SK-N-SH (cell line): ENCODE measurements around the gene ABCC3. TPM values are rescaled to one million over a fixed set of nuclear protein-coding genes. Genes with fewer than 3 reads are reported as not detected.
A peak's percentile ranks its signal among the peaks of the same experiment; 100 is the strongest.
"Not testable (repeated sequence)": the region's sequence is repeated elsewhere in the genome, so short reads cannot be mapped to it uniquely, and the experiment has no call there.

Experiments used
- CTCF ChIA-PET: fragments of 300-600, 350-600 bp; formaldehyde crosslinking; extraction: SDS; loops from one replicate; lab custom pipeline; 2021; lab: Yijun Ruan, JAX
- POLR2A ChIA-PET: fragments of 350-600 bp; sonication (Branson Sonifier 250); formaldehyde crosslinking; extraction: SDS; loops from one replicate; lab custom pipeline; 2020; ENCODE audit warnings: antibody characterized with exemption, inconsistent platforms; lab: Yijun Ruan, JAX
- DNase-seq: peaks from one replicate; pipeline ENCODE4 v3.0.0; 2012
- H2AFZ ChIP-seq: fragments of 200-600 bp; sonication (generic); 2 replicates; pipeline ENCODE4 v1.8.1; 2016; ENCODE audit warnings: antibody characterized with exemption, mild to moderate bottlenecking, low read depth
- H3F3A ChIP-seq: fragments of 200-600 bp; sonication (generic); replicated peaks from 2 replicates; pipeline ENCODE3; 2016; ENCODE audit warnings: antibody characterized with exemption, mild to moderate bottlenecking; ENCODE audit not compliant: insufficient read depth
- H3K27ac ChIP-seq, 2 experiments: fragments of 200-500 bp in 1 of 2; fragments of 200-600 bp in 1 of 2; sonication (Bioruptor generic) in 1 of 2; sonication (generic), shearing (Covaris generic) in 1 of 2; 2 replicates each; pipeline versions ENCODE4 v1.5.1 to v1.6.1; 2014 to 2016; ENCODE audit warnings: low read depth in 2 of 2, inconsistent platforms in 1 of 2, low read length in 1 of 2, mild to moderate bottlenecking in 1 of 2, mixed read lengths in 1 of 2
- H3K27me3 ChIP-seq: fragments of 200-600 bp; sonication (generic), shearing (Covaris generic); 2 replicates; pipeline ENCODE4 v1.6.1; 2016; ENCODE audit warnings: mixed run types; ENCODE audit not compliant: insufficient read depth
- H3K36me3 ChIP-seq, 2 experiments: fragments of 200-500 bp in 1 of 2; fragments of 200-600 bp in 1 of 2; sonication (Bioruptor generic) in 1 of 2; sonication (generic) in 1 of 2; replicated peaks in 1 of 2; 2 replicates each; pipeline versions ENCODE3 to v1.5.1; 2014 to 2016; ENCODE audit warnings: low read length in 1 of 2, mild to moderate bottlenecking in 1 of 2; ENCODE audit not compliant: insufficient read depth in 2 of 2, control insufficient read depth in 1 of 2
- H3K4me1 ChIP-seq, 2 experiments: fragments of 200-500 bp in 1 of 2; fragments of 200-600 bp in 1 of 2; sonication (Bioruptor generic) in 1 of 2; sonication (generic), shearing (Covaris generic) in 1 of 2; 2 replicates each; pipeline versions ENCODE4 v1.5.1 to v1.6.1; 2014 to 2016; ENCODE audit warnings: low read depth in 1 of 2, low read length in 1 of 2, mixed run types in 1 of 2; ENCODE audit not compliant: insufficient read depth in 2 of 2, control insufficient read depth in 1 of 2
- H3K4me2 ChIP-seq: fragments of 200-600 bp; sonication (generic), shearing (Covaris generic); 2 replicates; pipeline ENCODE4 v1.6.1; 2017; ENCODE audit warnings: mixed run types
- H3K4me3 ChIP-seq, 2 experiments: fragments of 200-500 bp in 1 of 2; fragments of 200-600 bp in 1 of 2; sonication (Bioruptor generic) in 1 of 2; sonication (generic), shearing (Covaris generic) in 1 of 2; 2 replicates each; pipeline versions ENCODE4 v1.5.1 to v1.8.1; 2014 to 2016; ENCODE audit warnings: low read depth in 2 of 2, inconsistent platforms in 1 of 2, low read length in 1 of 2, mild to moderate bottlenecking in 1 of 2, mixed read lengths in 1 of 2, moderate library complexity in 1 of 2
- H3K79me2 ChIP-seq: fragments of 200-600 bp; sonication (generic); 2 replicates; pipeline ENCODE4 v1.8.1; 2017; ENCODE audit warnings: mild to moderate bottlenecking; ENCODE audit not compliant: insufficient read depth
- H3K9ac ChIP-seq: fragments of 200-600 bp; sonication (generic); 2 replicates; pipeline ENCODE4 v1.6.1; 2017; ENCODE audit warnings: mixed run types
- H3K9me2 ChIP-seq: fragments of 200-600 bp; sonication (generic); 2 replicates; pipeline ENCODE4 v1.6.1; 2017; ENCODE audit warnings: mixed run types
- H3K9me3 ChIP-seq: fragments of 200-600 bp; sonication (generic); 2 replicates; pipeline ENCODE4 v1.6.1; 2017; ENCODE audit warnings: mixed run types, mild to moderate bottlenecking, moderate library complexity
- H4K20me1 ChIP-seq: fragments of 200-600 bp; sonication (generic); 2 replicates; pipeline ENCODE4 v1.6.1; 2017; ENCODE audit warnings: mild to moderate bottlenecking, mixed run types; ENCODE audit not compliant: insufficient read depth
- FOSL2 ChIP-seq: IDR thresholded peaks from 2 replicates; pipeline ENCODE4 v1.4.0; 2012; ENCODE audit warnings: low read depth, mild to moderate bottlenecking, moderate library complexity, borderline replicate concordance
- FOXJ3 ChIP-seq: sonication (generic); formaldehyde crosslinking; IDR thresholded peaks from 2 replicates; pipeline ENCODE4 v1.5.1; 2020; ENCODE audit warnings: mild to moderate bottlenecking, missing genetic modification reagents
- FOXM1 ChIP-seq: IDR thresholded peaks from 2 replicates; pipeline ENCODE4 v1.4.0; 2012; ENCODE audit warnings: low read depth, mild to moderate bottlenecking
- GABPA ChIP-seq: IDR thresholded peaks from 2 replicates; pipeline ENCODE4 v1.4.0; 2012; ENCODE audit warnings: low read depth, mild to moderate bottlenecking
- JUND ChIP-seq: IDR thresholded peaks from 2 replicates; pipeline ENCODE4 v1.4.0; 2012
- MEF2A ChIP-seq: IDR thresholded peaks from 2 replicates; pipeline ENCODE4 v1.4.0; 2012; ENCODE audit warnings: low read depth, borderline replicate concordance
- MXI1 ChIP-seq: IDR thresholded peaks from 2 replicates; pipeline ENCODE4 v1.6.1; 2012; ENCODE audit warnings: mild to moderate bottlenecking, low read depth, low read length, improper control_type of control experiment
- PBX3 ChIP-seq: IDR thresholded peaks from 2 replicates; pipeline ENCODE4; 2012
- RAD21 ChIP-seq: IDR thresholded peaks from 2 replicates; pipeline ENCODE4 v1.6.1; 2012; ENCODE audit warnings: mild to moderate bottlenecking, low read length
- RXRA ChIP-seq: IDR thresholded peaks from 2 replicates; pipeline ENCODE4 v1.4.0; 2012; ENCODE audit warnings: low read depth, mild to moderate bottlenecking, borderline replicate concordance
- TCF12 ChIP-seq: IDR thresholded peaks from 2 replicates; pipeline ENCODE4 v1.4.0; 2012
- TEAD4 ChIP-seq: IDR thresholded peaks from 2 replicates; pipeline ENCODE4 v1.4.0; 2012; ENCODE audit warnings: mild to moderate bottlenecking, borderline replicate concordance; ENCODE audit not compliant: insufficient read depth
- USF2 ChIP-seq: fragments of 150-350 bp; IDR thresholded peaks from 2 replicates; pipeline ENCODE4 v1.6.1; 2017; ENCODE audit warnings: antibody characterized with exemption, low read length, low read depth, borderline replicate concordance
- WGBS: methylation state at CpG from one replicate; pipeline ENCODE4 v1.1.6; 2017; ENCODE audit warnings: low lambda C conversion rate; 5-methylcytosine and 5-hydroxymethylcytosine counted together
- polyA plus RNA-seq, 3 experiments: library from polyadenylated mRNA; depleted of rRNA; stranded (reverse); fragments of >200 nt; gene quantifications; 2 replicates each; pipeline ENCODE4 v1.2.3, GENCODE V29; 2012
- TF ChIP-seq, protein P1 (sequence below): IDR thresholded peaks from 2 replicates; pipeline ENCODE4 v1.6.1; 2012; ENCODE audit warnings: mild to moderate bottlenecking, low read depth, low read length, moderate library complexity
- TF ChIP-seq, protein P2 (sequence below): fragments of 200-600 bp; sonication (generic); IDR thresholded peaks from 2 replicates; pipeline ENCODE4 v1.6.1; 2017; ENCODE audit warnings: antibody characterized with exemption, mild to moderate bottlenecking, moderate library complexity
- TF ChIP-seq, protein P3 (sequence below): IDR thresholded peaks from 2 replicates; pipeline ENCODE4 v1.4.0; 2012; ENCODE audit warnings: low read depth
- TF ChIP-seq, protein P4 (sequence below): IDR thresholded peaks from 2 replicates; pipeline ENCODE4 v1.4.0; 2012; ENCODE audit warnings: low read depth, borderline replicate concordance

Gene ABCC3
- polyA plus RNA-seq, 1 of the 3 experiments (the other 2 are of a cell fraction), result 185 TPM

DNA sequence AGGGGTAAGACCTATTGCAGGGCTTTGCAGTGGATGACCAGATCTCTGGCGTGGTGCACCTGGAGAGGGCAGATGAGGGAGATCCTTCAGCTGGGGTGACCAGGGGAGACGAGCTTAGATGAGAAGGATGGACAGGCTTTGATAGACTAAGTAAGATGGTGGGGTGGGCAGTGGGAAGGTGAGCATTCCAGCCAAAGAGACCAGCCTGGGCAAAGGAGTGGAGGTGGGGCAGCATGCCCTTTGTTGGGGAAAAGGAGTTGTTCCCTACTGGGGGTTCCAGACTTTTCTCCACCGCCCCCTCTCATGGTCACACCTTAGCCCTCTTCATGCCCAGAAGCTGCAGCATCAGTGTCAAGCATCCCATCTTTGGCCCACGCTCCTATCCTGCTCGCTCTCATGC lies 45.4 kb downstream of the ABCC3 start:
- Histone ChIP-seq H3K9me2 (no peaks in the 10 kb centered on the region), H4K20me1 (no peaks in the 10 kb centered on the region), H3F3A (peaks cover 12% of the 10 kb centered on the region), H3K4me1 (peaks cover 5 to 19% of the 10 kb centered on the region in 2 experiments; a peak in 2 of 4 replicates), H3K27ac (no peak overlapping the region), H3K9ac (no peak overlapping the region), H3K79me2 (no peaks in the 10 kb centered on the region), H3K9me3 (no peaks in the 10 kb centered on the region), H3K4me2 (no peak overlapping the region), H2AFZ (no peak overlapping the region), H3K27me3 (no peaks in the 10 kb centered on the region), H3K4me3 (no peak overlapping the region), H3K36me3 (peaks cover 16 to 32% of the 10 kb centered on the region in 2 experiments)
- DNase-seq, result no peak
- CTCF ChIA-PET, result interaction anchor here (0.8 to 21.2 kb wide), 18 partner anchors 10 to 201 kb away, joined by 3 to 799 read pairs (median 10); partner anchors contain the start of genes ABCC3 and SPATA20
- WGBS, result over 99% methylated on average over 5 of the region's 5 CpGs
- POLR2A ChIA-PET, result interaction anchor here (0.6 to 0.8 kb wide), 2 partner anchors 138 to 187 kb away, joined by 3 to 4 read pairs; no protein-coding TSS in a partner anchor
- no peak for TF ChIP-seq RXRA
- TF ChIP-seq, protein P1, sequence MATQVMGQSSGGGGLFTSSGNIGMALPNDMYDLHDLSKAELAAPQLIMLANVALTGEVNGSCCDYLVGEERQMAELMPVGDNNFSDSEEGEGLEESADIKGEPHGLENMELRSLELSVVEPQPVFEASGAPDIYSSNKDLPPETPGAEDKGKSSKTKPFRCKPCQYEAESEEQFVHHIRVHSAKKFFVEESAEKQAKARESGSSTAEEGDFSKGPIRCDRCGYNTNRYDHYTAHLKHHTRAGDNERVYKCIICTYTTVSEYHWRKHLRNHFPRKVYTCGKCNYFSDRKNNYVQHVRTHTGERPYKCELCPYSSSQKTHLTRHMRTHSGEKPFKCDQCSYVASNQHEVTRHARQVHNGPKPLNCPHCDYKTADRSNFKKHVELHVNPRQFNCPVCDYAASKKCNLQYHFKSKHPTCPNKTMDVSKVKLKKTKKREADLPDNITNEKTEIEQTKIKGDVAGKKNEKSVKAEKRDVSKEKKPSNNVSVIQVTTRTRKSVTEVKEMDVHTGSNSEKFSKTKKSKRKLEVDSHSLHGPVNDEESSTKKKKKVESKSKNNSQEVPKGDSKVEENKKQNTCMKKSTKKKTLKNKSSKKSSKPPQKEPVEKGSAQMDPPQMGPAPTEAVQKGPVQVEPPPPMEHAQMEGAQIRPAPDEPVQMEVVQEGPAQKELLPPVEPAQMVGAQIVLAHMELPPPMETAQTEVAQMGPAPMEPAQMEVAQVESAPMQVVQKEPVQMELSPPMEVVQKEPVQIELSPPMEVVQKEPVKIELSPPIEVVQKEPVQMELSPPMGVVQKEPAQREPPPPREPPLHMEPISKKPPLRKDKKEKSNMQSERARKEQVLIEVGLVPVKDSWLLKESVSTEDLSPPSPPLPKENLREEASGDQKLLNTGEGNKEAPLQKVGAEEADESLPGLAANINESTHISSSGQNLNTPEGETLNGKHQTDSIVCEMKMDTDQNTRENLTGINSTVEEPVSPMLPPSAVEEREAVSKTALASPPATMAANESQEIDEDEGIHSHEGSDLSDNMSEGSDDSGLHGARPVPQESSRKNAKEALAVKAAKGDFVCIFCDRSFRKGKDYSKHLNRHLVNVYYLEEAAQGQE, result no peak
- TF ChIP-seq, protein P2, sequence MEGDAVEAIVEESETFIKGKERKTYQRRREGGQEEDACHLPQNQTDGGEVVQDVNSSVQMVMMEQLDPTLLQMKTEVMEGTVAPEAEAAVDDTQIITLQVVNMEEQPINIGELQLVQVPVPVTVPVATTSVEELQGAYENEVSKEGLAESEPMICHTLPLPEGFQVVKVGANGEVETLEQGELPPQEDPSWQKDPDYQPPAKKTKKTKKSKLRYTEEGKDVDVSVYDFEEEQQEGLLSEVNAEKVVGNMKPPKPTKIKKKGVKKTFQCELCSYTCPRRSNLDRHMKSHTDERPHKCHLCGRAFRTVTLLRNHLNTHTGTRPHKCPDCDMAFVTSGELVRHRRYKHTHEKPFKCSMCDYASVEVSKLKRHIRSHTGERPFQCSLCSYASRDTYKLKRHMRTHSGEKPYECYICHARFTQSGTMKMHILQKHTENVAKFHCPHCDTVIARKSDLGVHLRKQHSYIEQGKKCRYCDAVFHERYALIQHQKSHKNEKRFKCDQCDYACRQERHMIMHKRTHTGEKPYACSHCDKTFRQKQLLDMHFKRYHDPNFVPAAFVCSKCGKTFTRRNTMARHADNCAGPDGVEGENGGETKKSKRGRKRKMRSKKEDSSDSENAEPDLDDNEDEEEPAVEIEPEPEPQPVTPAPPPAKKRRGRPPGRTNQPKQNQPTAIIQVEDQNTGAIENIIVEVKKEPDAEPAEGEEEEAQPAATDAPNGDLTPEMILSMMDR, result no peak
- no peak for TF ChIP-seq RAD21
- TF ChIP-seq MXI1, result no peak
- TF ChIP-seq FOXM1, result no peak
- no peak for TF ChIP-seq FOSL2
- no peak for TF ChIP-seq TEAD4
- no peak for TF ChIP-seq FOXJ3 (CRISPR knock-in tag)
- TF ChIP-seq, protein P3, sequence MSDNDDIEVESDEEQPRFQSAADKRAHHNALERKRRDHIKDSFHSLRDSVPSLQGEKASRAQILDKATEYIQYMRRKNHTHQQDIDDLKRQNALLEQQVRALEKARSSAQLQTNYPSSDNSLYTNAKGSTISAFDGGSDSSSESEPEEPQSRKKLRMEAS, result no peak
- TF ChIP-seq JUND, result no peak
- TF ChIP-seq, protein P4, sequence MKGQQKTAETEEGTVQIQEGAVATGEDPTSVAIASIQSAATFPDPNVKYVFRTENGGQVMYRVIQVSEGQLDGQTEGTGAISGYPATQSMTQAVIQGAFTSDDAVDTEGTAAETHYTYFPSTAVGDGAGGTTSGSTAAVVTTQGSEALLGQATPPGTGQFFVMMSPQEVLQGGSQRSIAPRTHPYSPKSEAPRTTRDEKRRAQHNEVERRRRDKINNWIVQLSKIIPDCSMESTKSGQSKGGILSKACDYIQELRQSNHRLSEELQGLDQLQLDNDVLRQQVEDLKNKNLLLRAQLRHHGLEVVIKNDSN, result no peak
- TF ChIP-seq PBX3, result no peak
- TF ChIP-seq GABPA, result no peak
- TF ChIP-seq MEF2A, result no peak
- TF ChIP-seq USF2, result no peak
- no peak for TF ChIP-seq TCF12

DNA sequence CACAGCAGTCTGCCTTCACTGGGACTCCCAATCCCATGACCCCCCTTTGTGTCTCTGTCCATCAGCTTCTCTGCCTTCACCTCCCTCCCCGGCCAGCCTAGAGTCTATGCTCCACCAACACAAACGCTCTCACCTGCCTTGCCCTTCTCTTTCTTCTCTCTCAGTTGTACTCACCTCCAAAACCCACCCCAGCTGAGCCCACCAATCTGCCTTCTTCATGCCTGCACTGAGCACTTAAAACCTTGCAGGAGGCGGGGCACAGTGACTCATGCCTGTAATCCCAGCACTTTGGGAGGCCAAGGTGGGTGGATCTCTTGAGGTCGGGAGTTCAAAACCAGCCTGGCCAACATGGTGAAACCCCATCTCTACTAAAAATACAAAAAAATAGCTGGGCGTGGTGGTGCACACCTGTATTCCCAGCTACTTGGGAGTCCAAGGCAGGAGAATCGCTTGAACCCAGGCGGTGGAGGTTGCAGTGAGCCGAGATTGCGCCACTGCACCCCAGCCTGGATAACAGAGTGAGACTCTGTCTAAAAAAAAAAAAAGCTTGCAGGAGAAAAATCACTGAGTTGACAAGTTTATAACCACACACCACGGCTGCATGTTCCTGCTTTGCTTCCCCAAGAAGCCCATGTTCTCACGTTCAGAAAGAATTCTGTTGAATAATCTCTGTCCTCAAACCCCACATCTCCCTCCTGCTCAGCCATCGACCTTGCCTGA lies 46.0 kb downstream of the ABCC3 start:
- POLR2A ChIA-PET, result interaction anchor here (0.6 to 0.8 kb wide), 2 partner anchors 138 to 187 kb away, joined by 3 to 4 read pairs; no protein-coding TSS in a partner anchor
- peaks cover 13 to 26% of the 10 kb centered on the region in 2 experiments for H3K36me3 ChIP-seq
- not testable (repeated sequence) for DNase-seq, H3K9ac ChIP-seq, H3K79me2 ChIP-seq, H3K9me2 ChIP-seq, H3K4me2 ChIP-seq, H4K20me1 ChIP-seq, H3K4me3 ChIP-seq, H3K27me3 ChIP-seq, H3K9me3 ChIP-seq
- CTCF ChIA-PET, result interaction anchor here (0.8 to 21.2 kb wide), 28 partner anchors 8 to 201 kb away, joined by 3 to 799 read pairs (median 4); partner anchors contain the start of genes ABCC3 and SPATA20
- peak overlapping the region in 1 of 2 experiments; percentile 7; a peak in 1 of 4 replicates for H3K27ac ChIP-seq
- H3F3A ChIP-seq, result peaks cover 18% of the 10 kb centered on the region
- H2AFZ ChIP-seq, result 0 out of 2 replicates have a peak overlapping the region, but pooled peaks have one; percentile 57
- 76% methylated on average over 12 of the region's 12 CpGs for WGBS
- peaks cover 5 to 16% of the 10 kb centered on the region in 2 experiments; a peak in 2 of 4 replicates for H3K4me1 ChIP-seq
